Esophagus squamous epithelium (tissue), 5 donors: ENCODE results near the gene PHC2. TPM values are rescaled to one million over a fixed set of nuclear protein-coding genes. Genes with fewer than 3 reads are reported as not detected.
A peak's percentile ranks its signal among the peaks of the same experiment; 100 is the strongest.

ENCODE experiments used
- DNase-seq: peaks from one replicate; lab custom pipeline; 2025; lab: John Stamatoyannopoulos, UW
- H3K27ac ChIP-seq, 4 donors: fragments of 200-600 bp; sonication (generic); one replicate each; pipeline ENCODE4 v1.5.1; 2016 to 2019; ENCODE audit warnings: mild to moderate bottlenecking in 1 of 4
- H3K27me3 ChIP-seq, 4 donors: fragments of 200-600 bp; sonication (generic); 1 replicate in 3 of 4; 2 replicates in 1 of 4; pipeline versions ENCODE4 v1.5.1 to v1.6.0; 2017 to 2021; ENCODE audit warnings: antibody characterized with exemption in 1 of 4
- H3K36me3 ChIP-seq, 3 donors: fragments of 200-600 bp; sonication (generic); one replicate each; pipeline ENCODE4 v1.5.1; 2016 to 2019
- H3K4me1 ChIP-seq, 3 donors: fragments of 200-600 bp; sonication (generic); one replicate each; pipeline ENCODE4 v1.5.1; 2017 to 2019
- H3K4me3 ChIP-seq, 4 donors: fragments of 200-600 bp; sonication (generic); 1 replicate in 3 of 4; 2 replicates in 1 of 4; pipeline ENCODE4 v1.5.1; 2016 to 2019; ENCODE audit warnings: mild to moderate bottlenecking in 2 of 4, moderate library complexity in 1 of 4
- H3K9me3 ChIP-seq, 3 donors: fragments of 200-600 bp; sonication (generic); one replicate each; pipeline ENCODE4 v1.5.1; 2016 to 2019
- CTCF ChIP-seq, 6 experiments: fragments of 450-650 bp in 4 of 6; fragments of 200-600 bp in 2 of 6; sonication (generic) in 2 of 6; IDR thresholded peaks; one replicate each; pipeline ENCODE4 v1.5.1; 2016 to 2019; ENCODE audit warnings: antibody characterized with exemption in 6 of 6, mild to moderate bottlenecking in 4 of 6, moderate library complexity in 4 of 6
- POLR2A ChIP-seq, 4 donors: fragments of 450-650 bp; IDR thresholded peaks; one replicate each; pipeline ENCODE4 v1.6.1; 2017; ENCODE audit warnings: antibody characterized with exemption in 4 of 4, mild to moderate bottlenecking in 4 of 4, moderate library complexity in 3 of 4
- WGBS, 2 donors: methylation state at CpG; one replicate each; pipeline ENCODE4 v1.1.5; 2018; 5-methylcytosine and 5-hydroxymethylcytosine counted together
- intact Hi-C: fragments of 100-400 bp; cut with DNase I; formaldehyde crosslinking; loops from one replicate; pipeline ENCODE4 v1.15.0; 2022
- total RNA-seq, 4 donors: library from RNA; depleted of rRNA; stranded (reverse); fragments of >200 nt; gene quantifications; one replicate each; pipeline ENCODE4 v1.1.0, GENCODE V29; 2016
- donor health status: DM: yes; HTN: yes; CAD: no.

The PHC2 gene
- total RNA-seq, 4 donors from 2014 or later: 27.4 to 92.1 (median 50.6) TPM

- DNase-seq: no peak
- H3K27ac ChIP-seq: peak overlapping the region in 3 of 4 donors; percentile 28 to 55 (median 53)
- WGBS, 2 donors: 84 to 88% methylated on average over 4 of the region's 4 CpGs
- H3K36me3 ChIP-seq: peaks cover 0 to 43% (median 0%) of the 10 kb centered on the region in 3 donors
- no peaks in the 10 kb centered on the region for H3K9me3 ChIP-seq
- no peak for TF ChIP-seq POLR2A (IDR thresholded peaks at IDR 0.05)
- no peak for TF ChIP-seq CTCF (IDR thresholded peaks at IDR 0.05)
- intact Hi-C loops: no loop called here
- peaks cover 4 to 48% (median 5%) of the 10 kb centered on the region in 3 donors for H3K4me1 ChIP-seq
- no peak overlapping the region for H3K4me3 ChIP-seq
- peaks cover 0 to 5% (median 0%) of the 10 kb centered on the region in 4 donors for H3K27me3 ChIP-seq
Measured at GRCh38 chr1:33301273-33301984, 129.5 kb downstream of the PHC2 start.

- no peak for DNase-seq
- no peak for TF ChIP-seq CTCF (IDR thresholded peaks at IDR 0.05)
- TF ChIP-seq POLR2A (IDR thresholded peaks at IDR 0.05): no peak
- Histone ChIP-seq H3K36me3 (peaks cover 0 to 50% (median 0%) of the 10 kb centered on the region in 3 donors), H3K27me3 (no peaks in the 10 kb centered on the region), H3K9me3 (no peaks in the 10 kb centered on the region), H3K27ac (peak overlapping the region in 3 of 4 donors; percentile 28 to 55 (median 53)), H3K4me1 (peaks cover 0 to 51% (median 10%) of the 10 kb centered on the region in 3 donors), H3K4me3 (no peak overlapping the region)
- WGBS, 2 donors: 73 to 78% methylated on average over 4 of the region's 5 CpGs
- intact Hi-C loops: no loop called here
Measured at GRCh38 chr1:33300673-33301072, 130.2 kb downstream of the PHC2 start.

- no peak overlapping the region for H3K4me3 ChIP-seq
- H3K27ac ChIP-seq: peak overlapping the region in 1 of 4 donors; percentile 35
- peaks cover 0 to 61% (median 0%) of the 10 kb centered on the region in 3 donors for H3K36me3 ChIP-seq
- no peak for DNase-seq
- intact Hi-C loops: loop anchor here (5.0 kb wide), 2 partner anchors 68 to 168 kb away; no protein-coding TSS in a partner anchor
- peaks cover 0 to 60% (median 18%) of the 10 kb centered on the region in 3 donors for H3K4me1 ChIP-seq
- H3K9me3 ChIP-seq: no peaks in the 10 kb centered on the region
- TF ChIP-seq POLR2A (IDR thresholded peaks at IDR 0.05) (no peak), CTCF (IDR thresholded peaks at IDR 0.05) (no peak)
- H3K27me3 ChIP-seq: no peaks in the 10 kb centered on the region
- 81 to 90% methylated on average over 8 to 10 of the region's 15 CpGs for WGBS, 2 donors
Measured at GRCh38 chr1:33299461-33300155, 131.3 kb downstream of the PHC2 start.

GRCh38 chr1:33298623-33299277, 132.1 kb downstream of the PHC2 start:
- no peak for TF ChIP-seq POLR2A (IDR thresholded peaks at IDR 0.05)
- TF ChIP-seq CTCF (IDR thresholded peaks at IDR 0.05): peak; percentile 72 to 92 (median 84)
- H3K27ac ChIP-seq: peak overlapping the region; percentile 5 to 34 (median 15)
- peaks cover 0 to 69% (median 0%) of the 10 kb centered on the region in 3 donors for H3K36me3 ChIP-seq
- 56 to 66% methylated on average over 7 to 8 of the region's 18 CpGs for WGBS, 2 donors
- H3K9me3 ChIP-seq: no peaks in the 10 kb centered on the region
- no peak for DNase-seq
- H3K4me3 ChIP-seq: no peak overlapping the region
- intact Hi-C loops: loop anchor here (5.0 kb wide), 2 partner anchors 69 to 169 kb away; no protein-coding TSS in a partner anchor
- H3K4me1 ChIP-seq: peaks cover 0 to 62% (median 18%) of the 10 kb centered on the region in 3 donors
- H3K27me3 ChIP-seq: no peaks in the 10 kb centered on the region
